ENCODE measurements around the gene CALY.

CALY gene

DNA sequence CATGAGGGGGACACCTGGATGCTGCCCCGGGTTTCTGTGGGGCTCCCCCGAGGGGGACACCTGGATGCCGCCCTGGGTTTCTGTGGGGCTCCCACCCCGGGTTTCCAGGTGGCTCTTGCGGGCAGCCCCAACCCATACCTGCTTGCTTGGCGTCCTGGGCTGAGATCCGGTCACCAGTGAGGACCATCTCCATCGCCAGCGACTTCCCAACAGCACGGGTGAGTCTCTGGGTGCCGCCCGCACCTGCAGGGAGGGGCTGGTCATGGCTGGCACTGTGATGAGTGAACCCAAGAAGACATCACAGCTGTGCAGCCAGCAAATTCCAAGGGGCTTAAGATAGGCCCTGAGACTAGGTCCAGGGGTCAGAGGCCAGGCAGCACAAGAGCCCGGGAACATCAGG is 30.1 kb upstream of the CALY start:
- in situ Hi-C loops (cut with MboI; ENCODE audit: low sequenced_read_pairs): no loop called here

DNA sequence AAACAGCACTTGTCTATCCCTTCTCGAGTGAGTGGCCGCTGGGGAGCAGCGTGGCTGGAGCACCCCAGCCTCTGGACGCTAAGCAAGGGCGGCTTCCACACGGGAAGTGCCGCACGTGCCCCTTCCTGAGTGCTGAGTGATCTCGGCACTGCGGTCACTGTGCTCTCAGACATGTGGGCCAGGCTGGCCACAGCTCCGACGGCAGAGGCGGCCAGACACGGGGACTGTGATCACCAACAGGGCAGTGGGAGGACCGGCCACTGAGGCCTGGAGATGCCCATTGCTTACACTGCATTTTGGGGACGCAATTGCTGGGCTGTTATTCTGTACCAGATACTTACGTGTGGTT is 29.4 kb upstream of the CALY start:
- in situ Hi-C loops (cut with MboI; ENCODE audit: low sequenced_read_pairs): no loop called here

GRCh38 chr10:133365461-133366129 is 28.9 kb upstream of the CALY start:
- in situ Hi-C loops (cut with MboI; ENCODE audit: low sequenced_read_pairs): no loop called here

- in situ Hi-C loops (cut with MboI; ENCODE audit: low sequenced_read_pairs): no loop called here
These were observed 28.1 kb upstream of the CALY start for GRCh38 chr10:133364645-133365431.

- in situ Hi-C loops (cut with MboI; ENCODE audit: low sequenced_read_pairs): no loop called here
These were observed 26.1 kb upstream of the CALY start for GRCh38 chr10:133362846-133363245.

DNA sequence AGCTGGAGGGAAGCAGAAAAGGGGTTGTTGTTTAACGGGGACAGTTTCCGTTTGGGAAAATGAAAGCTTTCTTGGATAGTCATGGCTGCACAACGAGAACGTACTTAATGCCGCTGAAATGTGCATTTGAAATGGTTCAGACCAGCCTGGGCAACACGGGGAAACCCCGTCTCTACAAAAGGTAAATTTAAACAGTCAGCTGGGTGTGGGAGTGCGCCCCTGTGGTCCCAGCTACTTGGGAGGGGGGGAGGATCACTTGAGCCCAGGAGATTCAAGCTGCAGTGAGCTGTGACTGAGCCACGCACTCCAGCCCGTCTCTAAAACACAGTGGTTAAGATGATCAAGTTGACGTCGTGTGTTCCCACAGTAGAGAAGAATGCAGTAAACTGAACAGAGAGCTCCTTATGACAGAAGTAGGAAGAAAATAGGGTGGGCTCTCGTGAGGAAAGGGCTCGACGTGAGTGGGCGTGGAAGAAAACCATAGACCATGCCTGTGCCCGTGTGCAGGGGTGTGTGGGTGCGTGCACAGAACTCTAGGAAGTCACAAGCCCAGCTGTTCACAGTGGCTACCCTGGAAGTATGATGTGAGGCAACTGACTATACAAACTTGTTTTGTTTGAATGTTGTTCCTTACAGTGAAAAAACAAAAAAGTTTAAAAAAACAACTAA is 25.2 kb upstream of the CALY start:
- in situ Hi-C loops (cut with MboI; ENCODE audit: low sequenced_read_pairs): no loop called here

DNA sequence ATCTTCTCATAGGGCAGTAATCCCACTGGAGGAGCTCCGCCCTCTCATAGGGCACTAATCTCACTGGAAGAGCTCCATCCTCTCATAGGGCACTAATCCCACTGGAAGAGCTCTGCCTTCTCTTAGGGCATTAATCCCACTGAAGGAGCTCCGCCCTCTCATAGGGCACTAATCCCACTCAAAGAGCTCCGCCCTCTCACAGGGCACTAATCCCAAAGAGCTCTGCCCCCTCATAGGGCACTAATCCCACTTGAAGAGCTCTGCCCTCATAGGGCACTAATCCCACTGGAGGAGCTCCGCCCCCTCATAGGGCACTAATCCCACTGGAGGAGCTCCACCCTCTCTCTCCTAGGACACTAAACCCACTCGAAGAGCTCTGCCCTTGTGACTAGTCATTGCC is 24.5 kb upstream of the CALY start:
- in situ Hi-C loops (cut with MboI; ENCODE audit: low sequenced_read_pairs): no loop called here

- in situ Hi-C loops (cut with MboI; ENCODE audit: low sequenced_read_pairs): no loop called here
These were observed 23.4 kb upstream of the CALY start for GRCh38 chr10:133359972-133360610.

- in situ Hi-C loops (cut with MboI; ENCODE audit: low sequenced_read_pairs): no loop called here
These were observed 22.9 kb upstream of the CALY start for GRCh38 chr10:133359554-133359971.

DNA sequence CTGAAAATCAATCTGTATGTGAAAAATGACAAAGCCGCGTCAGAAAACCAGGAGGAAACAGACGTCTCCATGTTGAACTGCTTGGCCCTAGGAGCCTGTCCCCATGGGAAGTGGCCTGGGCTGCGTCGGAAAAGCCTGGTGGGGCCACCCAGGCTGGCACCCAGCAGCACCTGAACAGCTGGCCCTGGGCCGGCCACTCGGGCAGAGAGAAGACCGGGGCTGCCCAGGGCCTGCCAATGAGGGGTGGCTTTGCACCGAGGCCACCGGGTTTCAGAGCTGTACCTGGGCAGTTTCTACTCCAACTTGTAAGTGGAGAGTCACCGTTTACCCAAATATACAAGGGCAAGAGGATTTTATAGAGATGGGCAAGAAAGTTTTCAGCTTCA is 22.2 kb upstream of the CALY start:
- in situ Hi-C loops (cut with MboI; ENCODE audit: low sequenced_read_pairs): no loop called here

GRCh38 chr10:133358162-133358924 is 21.6 kb upstream of the CALY start:
- in situ Hi-C loops (cut with MboI; ENCODE audit: low sequenced_read_pairs): no loop called here

GRCh38 chr10:133357285-133358161 is 20.8 kb upstream of the CALY start, which contains the start of gene FUOM:
FUOM (minus strand) TSS chr10:133358019; CDS start chr10:133358007, 12 bp downstream.
- in situ Hi-C loops (cut with MboI; ENCODE audit: low sequenced_read_pairs): no loop called here

GRCh38 chr10:133356549-133357284 is 20.0 kb upstream of the CALY start:
- in situ Hi-C loops (cut with MboI; ENCODE audit: low sequenced_read_pairs): no loop called here

- in situ Hi-C loops (cut with MboI; ENCODE audit: low sequenced_read_pairs): no loop called here
These were observed 19.3 kb upstream of the CALY start for GRCh38 chr10:133355991-133356390.

GRCh38 chr10:133355266-133355665 is 18.6 kb upstream of the CALY start:
- in situ Hi-C loops (cut with MboI; ENCODE audit: low sequenced_read_pairs): no loop called here

DNA sequence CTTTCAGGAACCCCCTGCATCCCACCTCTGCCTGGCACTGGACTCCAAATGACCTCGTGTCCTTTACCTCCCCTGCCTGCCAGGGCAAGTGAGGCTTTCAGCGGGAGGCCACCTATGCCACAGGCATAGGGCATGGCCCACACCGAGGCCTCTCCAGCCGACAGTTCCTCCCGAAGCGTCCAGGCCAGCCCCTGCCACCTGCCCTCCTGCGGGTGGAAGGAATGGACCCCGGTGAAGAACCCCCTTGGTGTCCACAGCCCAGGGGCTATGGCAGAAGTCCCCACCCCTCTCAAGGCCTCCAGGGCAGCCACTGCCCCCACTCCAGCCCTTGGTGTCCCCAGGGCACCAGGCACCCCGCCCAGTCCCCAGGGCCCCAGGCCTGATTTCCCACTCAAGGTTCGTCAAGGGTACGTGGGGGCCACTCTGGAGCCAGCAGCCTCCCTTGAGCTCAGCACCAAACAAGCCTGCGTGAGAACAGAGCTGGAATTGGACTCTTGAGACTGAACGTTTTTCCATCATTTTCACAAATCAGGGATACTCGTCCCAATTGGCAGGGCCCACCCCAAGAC is 18.1 kb upstream of the CALY start:
- in situ Hi-C loops (cut with MboI; ENCODE audit: low sequenced_read_pairs): no loop called here

- in situ Hi-C loops (cut with MboI; ENCODE audit: low sequenced_read_pairs): no loop called here
These were observed 17.4 kb upstream of the CALY start for GRCh38 chr10:133353988-133354605.

DNA sequence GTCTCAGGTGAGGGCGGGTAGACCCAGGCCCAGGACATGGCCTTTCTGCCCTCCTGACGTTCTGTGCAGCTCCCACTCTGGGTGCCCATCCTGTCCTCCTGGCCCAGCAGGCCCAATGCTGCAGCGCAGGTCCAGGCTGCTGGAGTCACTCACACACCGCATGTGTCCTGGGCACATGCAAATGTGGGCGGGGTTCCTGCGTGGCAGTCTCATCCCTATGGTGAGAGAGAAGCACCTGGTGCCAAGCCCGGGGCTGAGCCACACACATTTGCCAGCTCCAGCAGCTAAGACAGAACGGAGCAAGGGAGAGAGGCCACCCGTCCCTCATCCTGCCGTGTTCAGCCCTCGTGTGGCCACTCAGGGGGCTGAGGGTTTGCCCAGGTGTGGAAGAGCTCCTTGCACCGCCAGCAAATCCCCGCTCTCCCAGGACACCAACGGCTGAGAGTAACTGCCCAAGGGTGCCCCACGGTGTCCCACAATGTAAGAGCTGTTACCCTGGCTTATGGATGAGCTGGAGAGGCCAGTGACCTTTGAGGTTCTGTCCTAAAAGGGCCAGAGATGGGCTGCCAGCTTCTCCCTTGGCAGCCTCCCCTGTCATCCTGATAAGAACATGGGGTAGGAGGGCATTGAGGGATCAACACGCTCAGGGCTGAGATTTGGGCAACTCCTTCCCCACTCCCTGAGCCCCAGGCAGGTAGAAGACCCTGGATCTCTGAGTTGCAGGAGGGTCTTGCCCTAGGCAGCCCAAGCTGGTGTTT is 16.7 kb upstream of the CALY start:
- in situ Hi-C loops (cut with MboI; ENCODE audit: low sequenced_read_pairs): no loop called here
